Measurements from ENCODE around the gene CCDC107. TPM values are rescaled to one million over a fixed set of nuclear protein-coding genes. Genes with fewer than 3 reads are reported as not detected.

CCDC107 gene
- total and polyA plus RNA-seq, 12 donors, result 37.9 to 210 (median 46.9) TPM

- 78 to 82% methylated on average over 8 of the region's 8 CpGs for WGBS, 2 donors
These were observed 47.3 kb downstream of the CCDC107 start for GRCh38 chr9:35705372-35705771.

DNA sequence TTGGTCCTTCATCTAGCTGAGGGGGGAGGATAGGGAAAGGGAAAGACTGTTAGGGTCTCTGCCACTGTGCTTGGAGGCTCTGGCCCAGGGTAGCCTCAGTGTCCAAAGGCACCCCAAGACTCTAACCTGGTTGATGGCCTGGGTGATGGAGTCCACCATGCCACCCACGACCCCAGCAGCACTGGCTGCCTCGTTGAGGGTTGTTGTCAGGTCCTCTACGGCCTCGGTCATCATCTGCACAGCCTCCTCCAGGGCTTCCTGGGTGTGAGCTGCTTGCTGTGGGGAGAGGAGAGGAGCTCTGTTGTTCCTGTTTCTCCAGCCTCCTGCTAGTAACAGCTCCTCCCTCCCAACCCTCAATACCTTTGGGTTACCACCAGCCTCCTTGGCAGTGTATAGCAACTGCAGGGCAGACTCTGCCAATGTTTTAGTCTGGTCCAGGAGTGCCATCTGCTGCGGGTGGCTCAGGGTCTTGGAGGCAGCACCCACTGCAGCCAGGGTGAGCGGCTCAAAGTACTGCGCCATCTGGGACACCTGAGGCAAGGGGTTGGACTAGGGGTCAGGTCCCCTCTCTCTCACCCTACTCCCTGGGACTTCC lies 47.8 kb downstream of the CCDC107 start:
- no peak for ATAC-seq
- 89 to 97% methylated on average over 7 of the region's 7 CpGs for WGBS, 2 donors
- TF ChIP-seq, protein P1, sequence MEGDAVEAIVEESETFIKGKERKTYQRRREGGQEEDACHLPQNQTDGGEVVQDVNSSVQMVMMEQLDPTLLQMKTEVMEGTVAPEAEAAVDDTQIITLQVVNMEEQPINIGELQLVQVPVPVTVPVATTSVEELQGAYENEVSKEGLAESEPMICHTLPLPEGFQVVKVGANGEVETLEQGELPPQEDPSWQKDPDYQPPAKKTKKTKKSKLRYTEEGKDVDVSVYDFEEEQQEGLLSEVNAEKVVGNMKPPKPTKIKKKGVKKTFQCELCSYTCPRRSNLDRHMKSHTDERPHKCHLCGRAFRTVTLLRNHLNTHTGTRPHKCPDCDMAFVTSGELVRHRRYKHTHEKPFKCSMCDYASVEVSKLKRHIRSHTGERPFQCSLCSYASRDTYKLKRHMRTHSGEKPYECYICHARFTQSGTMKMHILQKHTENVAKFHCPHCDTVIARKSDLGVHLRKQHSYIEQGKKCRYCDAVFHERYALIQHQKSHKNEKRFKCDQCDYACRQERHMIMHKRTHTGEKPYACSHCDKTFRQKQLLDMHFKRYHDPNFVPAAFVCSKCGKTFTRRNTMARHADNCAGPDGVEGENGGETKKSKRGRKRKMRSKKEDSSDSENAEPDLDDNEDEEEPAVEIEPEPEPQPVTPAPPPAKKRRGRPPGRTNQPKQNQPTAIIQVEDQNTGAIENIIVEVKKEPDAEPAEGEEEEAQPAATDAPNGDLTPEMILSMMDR (IDR thresholded peaks at IDR 0.05), result no peak
- H3K4me1 ChIP-seq, result peaks cover 0 to 13% (median 0%) of the 10 kb centered on the region in 9 donors
- H3K4me3 ChIP-seq, result no peak overlapping the region
- intact Hi-C loops (cut with DNase I), result no loop called here
- no peaks in the 10 kb centered on the region for H3K27me3 ChIP-seq
- H3K27ac ChIP-seq, result no peak overlapping the region
- peaks cover 19 to 100% (median 96%) of the 10 kb centered on the region in 9 donors for H3K36me3 ChIP-seq
- no peaks in the 10 kb centered on the region for H3K9me3 ChIP-seq
- DNase-seq, result no peak

More at GRCh38 chr9:35705372-35705771, 47.3 kb downstream of the CCDC107 start:
- Histone ChIP-seq H3K4me1 (peaks cover 0 to 19% (median 5%) of the 10 kb centered on the region in 9 donors), H3K27ac (peak overlapping the region in 2 of 10 donors; percentile 9 to 44), H3K27me3 (no peaks in the 10 kb centered on the region), H3K4me3 (no peak overlapping the region), H3K36me3 (peaks cover 16 to 100% (median 96%) of the 10 kb centered on the region in 9 donors), H3K9me3 (no peaks in the 10 kb centered on the region)
- DNase-seq (no peak), ATAC-seq (no peak)
- intact Hi-C loops (cut with DNase I), result no loop called here
- TF ChIP-seq, protein P1 (IDR thresholded peaks at IDR 0.05), result no peak

- Histone ChIP-seq H3K36me3 (peaks cover 19 to 100% (median 96%) of the 10 kb centered on the region in 9 donors), H3K27me3 (no peaks in the 10 kb centered on the region), H3K4me3 (no peak overlapping the region), H3K9me3 (no peaks in the 10 kb centered on the region), H3K27ac (no peak overlapping the region), H3K4me1 (peaks cover 0 to 10% (median 0%) of the 10 kb centered on the region in 9 donors)
- ATAC-seq, result no peak
- 88 to 94% methylated on average over 10 of the region's 10 CpGs for WGBS, 2 donors
- intact Hi-C loops (cut with DNase I), result no loop called here
- DNase-seq, result no peak
- TF ChIP-seq, protein P1 (IDR thresholded peaks at IDR 0.05), result no peak
These were observed 48.9 kb downstream of the CCDC107 start for GRCh38 chr9:35706951-35707350.

DNA sequence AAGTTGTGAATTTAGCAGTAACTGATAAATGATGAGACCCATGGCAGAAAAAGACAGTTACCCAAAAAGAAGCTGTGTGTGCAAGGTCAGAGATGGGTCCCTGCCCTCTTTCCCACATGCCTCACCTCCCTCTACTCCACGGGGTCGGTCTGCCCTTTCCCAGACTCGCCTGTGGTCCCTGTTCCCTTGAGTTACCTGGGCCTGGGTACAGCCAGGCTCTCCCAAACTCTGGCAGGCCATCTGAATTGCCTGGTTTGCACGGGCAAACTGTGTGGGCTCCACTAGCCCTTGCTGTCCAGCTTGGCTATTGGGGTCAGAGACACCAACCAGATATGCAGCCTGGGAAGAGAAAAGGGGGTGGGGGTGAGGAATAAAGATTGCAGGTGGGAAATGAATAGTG lies 50.1 kb downstream of the CCDC107 start:
- H3K4me3 ChIP-seq, result no peak overlapping the region
- 94 to 99% methylated on average over 4 of the region's 4 CpGs for WGBS, 2 donors
- H3K36me3 ChIP-seq, result peaks cover 19 to 100% (median 96%) of the 10 kb centered on the region in 9 donors
- TF ChIP-seq, protein P1 (IDR thresholded peaks at IDR 0.05), result no peak
- H3K27ac ChIP-seq, result no peak overlapping the region
- no peaks in the 10 kb centered on the region for H3K27me3 ChIP-seq
- no peak for ATAC-seq
- no peak for DNase-seq
- peaks cover 0 to 10% (median 0%) of the 10 kb centered on the region in 9 donors for H3K4me1 ChIP-seq
- H3K9me3 ChIP-seq, result no peaks in the 10 kb centered on the region
- intact Hi-C loops (cut with DNase I), result no loop called here
